T-helper 2 cell treated with Interferon-gamma antibody and Interleukin-4, amounts not matched to agents 5 μg/mL and 100 μg/mL, for 36 hours (primary cell): ENCODE data around the gene C5orf52.
"Not testable (repeated sequence)": the region's sequence is repeated elsewhere in the genome, so short reads cannot be mapped to it uniquely, and the experiment has no call there.

Experiments
- DNase-seq: peaks from one replicate; pipeline ENCODE4 v3.0.0; 2021; ENCODE audit warnings: low spot score
- H3K27ac Mint-ChIP-seq: one replicate; pipeline ENCODE4 v1.8.0; 2021; ENCODE audit warnings: mild to moderate bottlenecking, mixed read lengths
- H3K27me3 Mint-ChIP-seq: one replicate; pipeline ENCODE4 v1.8.0; 2021; ENCODE audit warnings: low read depth, mixed read lengths
- H3K36me3 Mint-ChIP-seq: one replicate; pipeline ENCODE4 v1.8.0; 2021; ENCODE audit warnings: low read depth, mixed read lengths
- H3K4me1 Mint-ChIP-seq: one replicate; pipeline ENCODE4 v1.8.0; 2021; ENCODE audit warnings: low read depth, mixed read lengths
- H3K4me3 Mint-ChIP-seq: one replicate; pipeline ENCODE4 v1.8.0; 2022; ENCODE audit warnings: mild to moderate bottlenecking, moderate library complexity, mixed read lengths
- H3K9me3 Mint-ChIP-seq: one replicate; pipeline ENCODE4 v1.8.0; 2021; ENCODE audit warnings: mixed read lengths

The C5orf52 gene

GRCh38 chr5:157687198-157687554 is 15.8 kb downstream of the C5orf52 start:
- no peak for DNase-seq
- H3K27ac Mint-ChIP-seq, result no peak overlapping the region
- H3K9me3 Mint-ChIP-seq, result peaks cover 9% of the 10 kb centered on the region
- H3K36me3 Mint-ChIP-seq, result no peaks in the 10 kb centered on the region
- H3K4me3 Mint-ChIP-seq, result no peak overlapping the region
- no peaks in the 10 kb centered on the region for H3K4me1 Mint-ChIP-seq
- H3K27me3 Mint-ChIP-seq, result peaks cover 3% of the 10 kb centered on the region

DNA sequence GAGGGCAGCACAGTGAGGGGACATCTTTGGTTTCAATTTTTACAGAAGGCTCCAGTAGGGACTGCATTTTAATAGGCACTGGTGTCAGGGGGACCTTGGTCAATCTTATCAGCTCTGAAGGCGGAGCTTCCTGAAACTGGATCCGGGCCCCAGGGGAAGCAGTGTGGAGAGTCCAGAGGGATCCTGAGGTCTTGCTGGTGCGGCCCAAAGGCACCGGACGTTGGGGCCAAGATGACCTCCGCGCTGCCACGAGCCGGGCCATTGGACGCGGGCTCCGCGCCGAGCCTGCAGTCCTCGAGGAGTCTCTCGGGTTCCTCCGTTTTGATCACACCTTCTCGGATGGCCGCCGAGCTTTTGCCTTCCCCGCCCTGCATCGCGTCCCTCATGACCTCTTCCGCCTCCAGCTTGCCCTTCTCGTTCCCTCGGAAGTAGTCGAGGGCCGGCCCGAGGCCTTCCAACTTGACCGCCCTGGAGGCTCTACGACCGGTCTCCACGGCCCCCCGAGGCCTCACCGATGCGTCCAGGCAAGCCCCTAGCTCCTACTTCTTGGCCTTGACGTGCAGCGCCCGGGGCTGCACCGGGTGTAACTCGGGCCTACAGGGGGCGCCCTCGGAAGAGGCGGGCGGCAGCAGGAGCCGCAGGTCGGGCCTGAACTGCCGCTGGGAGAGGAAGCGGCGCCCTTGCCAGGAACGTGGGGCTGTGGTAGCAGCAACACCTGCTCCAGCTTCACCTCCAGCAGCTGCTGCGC is 18.8 kb downstream of the C5orf52 start:
- Mint-ChIP-seq H3K4me1 (no peaks in the 10 kb centered on the region), H3K36me3 (no peaks in the 10 kb centered on the region), H3K27ac (no peak overlapping the region), H3K9me3 (peaks cover 15% of the 10 kb centered on the region), H3K27me3 (no peaks in the 10 kb centered on the region), H3K4me3 (no peak overlapping the region)
- no peak for DNase-seq

DNA sequence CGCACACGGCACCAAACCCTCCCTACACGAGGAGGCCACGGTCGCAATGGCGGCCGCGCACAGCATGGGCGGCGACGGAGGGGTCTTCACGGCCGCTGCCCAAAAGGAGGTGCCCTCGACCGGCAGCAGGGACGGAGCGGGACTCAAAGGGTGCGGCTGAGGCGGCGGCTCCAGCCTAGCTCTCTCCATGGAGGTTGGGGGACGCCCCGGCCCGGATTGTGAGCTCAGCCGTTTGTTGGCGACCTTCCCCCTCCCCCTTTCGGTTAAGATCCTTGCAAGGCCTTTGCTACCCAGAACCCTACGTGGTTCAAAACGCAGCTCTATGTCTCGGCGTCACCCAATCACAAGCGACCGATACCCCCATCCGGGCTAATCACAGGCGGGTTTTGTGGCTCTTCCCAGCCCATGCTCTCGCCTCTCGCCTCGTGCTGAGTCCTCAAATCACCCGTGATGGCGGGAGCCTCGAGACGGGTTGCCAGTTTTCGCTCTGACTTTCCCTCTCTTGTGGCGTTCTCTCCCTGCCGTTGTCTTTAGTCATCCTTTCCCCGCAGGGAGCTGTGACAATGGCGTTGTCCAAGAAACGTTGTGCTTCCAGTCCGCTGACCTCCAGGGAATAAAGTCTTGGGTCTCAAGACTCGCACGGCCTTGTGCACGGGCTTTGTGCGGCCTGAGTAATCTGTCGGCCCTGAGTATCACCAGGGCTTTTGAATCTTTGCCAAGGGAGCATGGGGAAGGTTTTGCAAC is 19.5 kb downstream of the C5orf52 start:
- H3K27ac Mint-ChIP-seq, result no peak overlapping the region
- H3K4me1 Mint-ChIP-seq, result no peaks in the 10 kb centered on the region
- no peaks in the 10 kb centered on the region for H3K27me3 Mint-ChIP-seq
- H3K4me3 Mint-ChIP-seq, result no peak overlapping the region
- H3K36me3 Mint-ChIP-seq, result no peaks in the 10 kb centered on the region
- no peak for DNase-seq
- H3K9me3 Mint-ChIP-seq, result peaks cover 15% of the 10 kb centered on the region

GRCh38 chr5:157693816-157694215 is 22.5 kb downstream of the C5orf52 start:
- H3K27me3 Mint-ChIP-seq, result not testable (repeated sequence)

DNA sequence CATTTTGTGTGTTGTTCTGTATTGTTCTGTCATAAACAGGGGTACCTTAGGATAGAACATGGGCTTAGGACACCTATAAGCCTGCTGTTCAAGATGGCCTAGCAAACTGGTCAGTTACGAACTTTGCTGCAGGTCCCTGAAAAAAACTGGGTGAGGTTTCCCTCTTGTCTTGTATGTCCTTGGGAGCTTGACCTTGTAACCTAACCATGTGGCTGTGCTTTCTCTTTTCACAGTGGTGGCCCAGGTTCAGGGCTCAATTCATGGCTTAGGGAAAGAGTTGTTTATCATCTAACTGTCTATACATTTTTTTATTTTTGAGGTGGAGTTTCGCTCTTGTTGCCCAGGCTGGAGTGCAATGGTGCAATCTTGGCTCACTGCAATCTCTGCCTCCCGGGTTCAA is 24.8 kb downstream of the C5orf52 start:
- H3K9me3 Mint-ChIP-seq, result peaks cover 28% of the 10 kb centered on the region
- not testable (repeated sequence) for H3K27ac Mint-ChIP-seq, H3K4me3 Mint-ChIP-seq, H3K4me1 Mint-ChIP-seq, H3K27me3 Mint-ChIP-seq, DNase-seq, H3K36me3 Mint-ChIP-seq

More at GRCh38 chr5:157693816-157694215, 22.5 kb downstream of the C5orf52 start:
- H3K4me1 Mint-ChIP-seq, DNase-seq, H3K27ac Mint-ChIP-seq, H3K4me3 Mint-ChIP-seq, H3K36me3 Mint-ChIP-seq: not testable (repeated sequence)
- peaks cover 25% of the 10 kb centered on the region for H3K9me3 Mint-ChIP-seq

GRCh38 chr5:157698674-157699073 is 27.3 kb downstream of the C5orf52 start:
- H3K4me1 Mint-ChIP-seq, H3K27me3 Mint-ChIP-seq, H3K27ac Mint-ChIP-seq, H3K36me3 Mint-ChIP-seq, H3K4me3 Mint-ChIP-seq, DNase-seq: not testable (repeated sequence)
- peaks cover 25% of the 10 kb centered on the region for H3K9me3 Mint-ChIP-seq

- DNase-seq, result no peak
- Mint-ChIP-seq H3K4me3 (no peak overlapping the region), H3K9me3 (peaks cover 16% of the 10 kb centered on the region), H3K27me3 (peaks cover 18% of the 10 kb centered on the region), H3K27ac (no peak overlapping the region), H3K4me1 (no peaks in the 10 kb centered on the region), H3K36me3 (no peaks in the 10 kb centered on the region)
These were observed 32.4 kb downstream of the C5orf52 start for GRCh38 chr5:157703736-157704135.

DNA sequence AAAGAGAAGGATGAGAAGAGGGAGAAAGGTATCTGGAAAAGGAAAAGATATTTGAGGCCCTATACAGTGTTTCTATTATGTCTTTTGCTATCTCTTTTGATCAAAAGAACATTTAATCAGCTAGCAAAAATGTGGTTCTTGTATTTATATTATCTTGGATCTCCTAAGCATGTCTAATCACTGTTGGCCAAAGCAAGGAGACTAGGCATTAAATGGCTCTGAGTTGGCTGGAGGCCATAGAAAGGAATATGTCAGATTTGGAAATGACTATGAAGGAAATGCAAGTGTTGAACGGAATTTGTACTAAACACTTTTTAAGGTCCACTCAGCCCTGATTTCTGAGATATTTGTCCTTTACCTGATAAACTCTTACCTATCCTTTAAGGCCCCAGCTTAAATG is 37.5 kb downstream of the C5orf52 start:
- H3K27me3 Mint-ChIP-seq, result peaks cover 21% of the 10 kb centered on the region
- H3K9me3 Mint-ChIP-seq, result no peaks in the 10 kb centered on the region
- H3K36me3 Mint-ChIP-seq, result peaks cover 3% of the 10 kb centered on the region
- H3K4me1 Mint-ChIP-seq, result peaks cover 9% of the 10 kb centered on the region
- DNase-seq, result no peak
- no peak overlapping the region for H3K4me3 Mint-ChIP-seq
- H3K27ac Mint-ChIP-seq, result no peak overlapping the region

GRCh38 chr5:157709346-157709745 is 38.0 kb downstream of the C5orf52 start:
- DNase-seq, result no peak
- H3K9me3 Mint-ChIP-seq, result no peaks in the 10 kb centered on the region
- H3K4me3 Mint-ChIP-seq, result no peak overlapping the region
- peaks cover 12% of the 10 kb centered on the region for H3K4me1 Mint-ChIP-seq
- H3K27me3 Mint-ChIP-seq, result peaks cover 17% of the 10 kb centered on the region
- H3K36me3 Mint-ChIP-seq, result peaks cover 3% of the 10 kb centered on the region
- no peak overlapping the region for H3K27ac Mint-ChIP-seq

DNA sequence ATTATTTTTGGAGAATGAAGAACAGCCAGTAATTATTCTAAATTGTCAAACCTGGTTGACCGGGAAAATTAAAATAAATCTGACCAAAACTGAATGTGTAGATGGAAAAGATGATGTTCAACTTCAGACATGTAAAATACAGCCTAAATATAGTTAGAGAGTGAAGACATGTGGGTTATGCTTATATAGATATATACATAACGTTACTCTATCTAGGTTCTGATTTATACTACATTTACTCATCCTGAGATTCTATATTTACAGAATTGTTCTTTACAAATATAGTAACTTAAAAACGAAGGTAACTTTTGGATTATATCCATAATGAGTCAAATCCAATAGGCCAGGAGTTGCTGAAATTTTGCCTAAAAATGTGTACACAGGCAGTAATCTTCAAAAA is 39.1 kb downstream of the C5orf52 start:
- DNase-seq, result no peak
- Mint-ChIP-seq H3K9me3 (no peaks in the 10 kb centered on the region), H3K27me3 (peaks cover 7% of the 10 kb centered on the region), H3K27ac (no peak overlapping the region), H3K36me3 (peaks cover 3% of the 10 kb centered on the region), H3K4me3 (no peak overlapping the region), H3K4me1 (peaks cover 18% of the 10 kb centered on the region)

- no peak overlapping the region for H3K27ac Mint-ChIP-seq
- no peaks in the 10 kb centered on the region for H3K9me3 Mint-ChIP-seq
- peaks cover 7% of the 10 kb centered on the region for H3K27me3 Mint-ChIP-seq
- H3K4me1 Mint-ChIP-seq, result peaks cover 18% of the 10 kb centered on the region
- no peak for DNase-seq
- no peak overlapping the region for H3K4me3 Mint-ChIP-seq
- peaks cover 3% of the 10 kb centered on the region for H3K36me3 Mint-ChIP-seq
These were observed 39.5 kb downstream of the C5orf52 start for GRCh38 chr5:157710882-157711281.

- Mint-ChIP-seq H3K4me3 (no peak overlapping the region), H3K36me3 (peaks cover 5% of the 10 kb centered on the region), H3K4me1 (peaks cover 41% of the 10 kb centered on the region), H3K27ac (no peak overlapping the region), H3K27me3 (peaks cover 3% of the 10 kb centered on the region), H3K9me3 (no peaks in the 10 kb centered on the region)
- no peak for DNase-seq
These were observed 42.7 kb downstream of the C5orf52 start for GRCh38 chr5:157713830-157714595.

DNA sequence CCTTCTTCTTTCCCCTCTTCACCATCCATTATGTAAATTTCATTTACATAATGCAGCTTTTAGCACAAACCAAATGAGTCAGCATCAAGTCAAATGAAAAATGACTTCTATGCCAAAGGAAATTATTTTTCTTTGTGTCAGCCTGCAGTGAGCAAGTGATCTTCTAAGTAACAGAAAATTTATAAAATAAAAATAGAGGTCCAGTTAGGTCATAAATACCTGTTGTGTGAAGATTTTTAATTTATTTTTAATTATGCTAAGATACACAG is 43.2 kb downstream of the C5orf52 start:
- Mint-ChIP-seq H3K27me3 (peaks cover 2% of the 10 kb centered on the region), H3K27ac (no peak overlapping the region), H3K4me3 (no peak overlapping the region)

DNA sequence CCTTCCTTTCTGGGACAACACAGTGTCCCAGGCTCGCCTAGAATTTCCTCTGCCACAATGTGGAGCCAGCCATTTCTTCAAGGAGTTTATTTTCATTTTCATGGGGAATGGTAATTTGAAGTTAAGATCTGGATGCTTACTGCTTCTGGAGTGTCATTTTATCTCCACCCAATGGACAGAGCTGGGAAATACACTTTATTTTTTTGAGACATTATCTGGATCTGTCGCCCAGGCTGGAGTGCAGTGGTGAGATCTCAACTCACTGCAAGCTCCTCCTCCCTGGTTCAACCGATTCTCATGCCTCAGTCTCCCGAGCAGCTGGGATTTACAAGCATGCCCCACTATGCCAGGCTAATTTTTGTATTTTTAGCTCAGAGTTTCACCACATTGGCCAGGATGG is 47.2 kb downstream of the C5orf52 start:
- H3K27me3 Mint-ChIP-seq, result no peaks in the 10 kb centered on the region
- peaks cover 2% of the 10 kb centered on the region for H3K36me3 Mint-ChIP-seq
- H3K9me3 Mint-ChIP-seq, result peaks cover 5% of the 10 kb centered on the region
- H3K4me3 Mint-ChIP-seq, result peak overlapping the region; percentile 5
- H3K4me1 Mint-ChIP-seq, result peaks cover 38% of the 10 kb centered on the region
- peak overlapping the region; percentile 63 for H3K27ac Mint-ChIP-seq
- DNase-seq, result no peak

More for the DNA sequence above, 43.2 kb downstream of the C5orf52 start:
- peaks cover 2% of the 10 kb centered on the region for H3K36me3 Mint-ChIP-seq
- no peak for DNase-seq
- H3K9me3 Mint-ChIP-seq, result no peaks in the 10 kb centered on the region
- H3K4me1 Mint-ChIP-seq, result peaks cover 38% of the 10 kb centered on the region
